ENCODE data around the gene TCHP. TPM values are rescaled to one million over a fixed set of nuclear protein-coding genes. Genes with fewer than 3 reads are reported as not detected.
A peak's percentile ranks its signal among the peaks of the same experiment; 100 is the strongest.

The TCHP gene
- total and polyA plus RNA-seq, 12 donors: 8.3 to 21.1 (median 10.6) TPM

GRCh38 chr12:109948368-109948767 is 48.3 kb downstream of the TCHP start:
- 89 to 92% (median 90%) methylated on average over 4 of the region's 4 CpGs for WGBS, 4 donors
- Histone ChIP-seq H3K27ac (peak overlapping the region in 4 of 5 donors; percentile 15 to 72 (median 48)), H3K36me3 (replicated peaks in 1 of 2) (peaks cover 0 to 70% of the 10 kb centered on the region in 2 donors), H3K9me3 (replicated peaks in 1 of 3) (no peaks in the 10 kb centered on the region), H3K4me3 (no peak overlapping the region), H3K4me1 (replicated peaks in 1 of 2) (peaks cover 30 to 69% of the 10 kb centered on the region in 2 donors), H3K27me3 (no peaks in the 10 kb centered on the region)
- TF ChIP-seq POLR2A (IDR thresholded peaks at IDR 0.05) (no peak), CTCF (IDR thresholded peaks at IDR 0.05) (no peak)
- intact Hi-C loops (cut with DNase I): no loop called here
- DNase-seq: no peak

- no peaks in the 10 kb centered on the region for H3K9me3 ChIP-seq (replicated peaks in 1 of 3)
- 15 to 44% (median 24%) methylated on average over 1 of the region's 1 CpG for WGBS, 4 donors
- H3K36me3 ChIP-seq (replicated peaks in 1 of 2): peaks cover 0 to 77% of the 10 kb centered on the region in 2 donors
- H3K4me3 ChIP-seq: no peak overlapping the region
- intact Hi-C loops (cut with DNase I): no loop called here
- no peaks in the 10 kb centered on the region for H3K27me3 ChIP-seq
- TF ChIP-seq POLR2A (IDR thresholded peaks at IDR 0.05) (no peak), CTCF (IDR thresholded peaks at IDR 0.05) (no peak)
- H3K4me1 ChIP-seq (replicated peaks in 1 of 2): peaks cover 30 to 69% of the 10 kb centered on the region in 2 donors
- peak in 4 of 7 donors; percentile 45 to 67 (median 52) for DNase-seq
- peak overlapping the region in 4 of 5 donors; percentile 15 to 72 (median 48) for H3K27ac ChIP-seq
These were observed 49.0 kb downstream of the TCHP start for GRCh38 chr12:109949089-109949488.

GRCh38 chr12:109950625-109951024 is 50.6 kb downstream of the TCHP start:
- no peaks in the 10 kb centered on the region for H3K9me3 ChIP-seq (replicated peaks in 1 of 3)
- TF ChIP-seq CTCF (IDR thresholded peaks at IDR 0.05) (no peak), POLR2A (IDR thresholded peaks at IDR 0.05) (no peak)
- peaks cover 30 to 69% of the 10 kb centered on the region in 2 donors for H3K4me1 ChIP-seq (replicated peaks in 1 of 2)
- peak overlapping the region in 4 of 5 donors; percentile 46 to 83 (median 67) for H3K27ac ChIP-seq
- H3K4me3 ChIP-seq: no peak overlapping the region
- intact Hi-C loops (cut with DNase I): no loop called here
- peaks cover 0 to 83% of the 10 kb centered on the region in 2 donors for H3K36me3 ChIP-seq (replicated peaks in 1 of 2)
- no peaks in the 10 kb centered on the region for H3K27me3 ChIP-seq
- DNase-seq: no peak

GRCh38 chr12:109951136-109951535 is 51.1 kb downstream of the TCHP start:
- Histone ChIP-seq H3K4me1 (replicated peaks in 1 of 2) (peaks cover 30 to 66% of the 10 kb centered on the region in 2 donors), H3K36me3 (replicated peaks in 1 of 2) (peaks cover 0 to 88% of the 10 kb centered on the region in 2 donors), H3K27ac (peak overlapping the region; percentile 9 to 89 (median 55)), H3K9me3 (replicated peaks in 1 of 3) (no peaks in the 10 kb centered on the region), H3K4me3 (no peak overlapping the region), H3K27me3 (no peaks in the 10 kb centered on the region)
- 34 to 43% (median 39%) methylated on average over 5 of the region's 5 CpGs for WGBS, 4 donors
- peak in 3 of 7 donors; percentile 28 to 39 (median 36) for DNase-seq
- intact Hi-C loops (cut with DNase I): no loop called here
- TF ChIP-seq POLR2A (IDR thresholded peaks at IDR 0.05): no peak
- no peak for TF ChIP-seq CTCF (IDR thresholded peaks at IDR 0.05)
